Daoy (cell line): ENCODE data around the gene MXRA7. TPM values are rescaled to one million over a fixed set of nuclear protein-coding genes. Genes with fewer than 3 reads are reported as not detected.
"Not testable (repeated sequence)": the region's sequence is repeated elsewhere in the genome, so short reads cannot be mapped to it uniquely, and the experiment has no call there.

Experiments
- DNase-seq: peaks from one replicate; pipeline ENCODE4 v3.0.0-alpha.2; 2015; ENCODE audit warnings: low read depth
- total RNA-seq: library from RNA; depleted of rRNA; stranded (reverse); fragments of >200 nt; shearing (Covaris generic); gene quantifications from 2 replicates; pipeline ENCODE4 v1.2.3, GENCODE V29; 2014; rRNA removed

MXRA7 gene, protein sequence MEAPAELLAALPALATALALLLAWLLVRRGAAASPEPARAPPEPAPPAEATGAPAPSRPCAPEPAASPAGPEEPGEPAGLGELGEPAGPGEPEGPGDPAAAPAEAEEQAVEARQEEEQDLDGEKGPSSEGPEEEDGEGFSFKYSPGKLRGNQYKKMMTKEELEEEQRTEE
- 166 and 171 TPM in 2 replicates for total RNA-seq

DNA sequence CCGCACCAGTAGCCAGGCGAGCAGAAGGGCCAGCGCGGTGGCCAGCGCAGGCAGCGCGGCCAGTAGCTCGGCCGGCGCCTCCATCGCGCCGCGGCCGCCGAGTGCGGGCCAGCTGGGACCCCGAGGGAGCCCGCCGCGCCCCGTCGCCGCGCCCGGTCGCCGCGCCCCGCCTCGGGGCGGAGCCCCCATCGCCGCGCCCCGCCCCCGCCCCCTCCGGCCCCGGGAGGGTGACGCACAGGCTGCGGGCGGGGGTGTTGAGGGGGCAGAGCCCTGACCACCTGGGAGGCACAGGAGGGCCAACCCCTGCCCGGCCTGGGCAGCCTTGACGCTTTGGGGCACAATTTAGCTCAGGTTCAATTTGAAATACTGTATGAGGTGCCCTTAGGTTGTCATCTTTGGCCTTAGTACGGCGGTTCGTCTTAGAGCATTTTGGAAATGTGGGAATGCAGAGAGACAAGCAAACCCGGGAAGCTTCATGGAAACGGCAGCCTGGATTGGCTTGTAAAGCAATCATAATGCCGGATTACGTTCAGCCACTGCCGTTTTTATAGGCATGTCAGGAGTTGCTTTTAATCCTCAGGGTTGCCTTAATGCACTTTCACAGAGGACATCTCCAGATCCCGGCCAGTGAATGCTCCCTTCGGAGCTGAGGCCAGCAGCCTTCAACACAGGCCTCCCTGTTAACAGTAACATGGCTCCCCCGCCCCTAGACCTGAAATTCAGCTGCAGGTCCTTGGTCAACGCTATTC, at the start of gene MXRA7:
Gene MXRA7, minus strand, starts transcription at position 103 of the 749 bp plus-strand sequence. Its CDS starts 19 bp downstream, at position 84.
- DNase-seq, result peak; percentile 90

DNA sequence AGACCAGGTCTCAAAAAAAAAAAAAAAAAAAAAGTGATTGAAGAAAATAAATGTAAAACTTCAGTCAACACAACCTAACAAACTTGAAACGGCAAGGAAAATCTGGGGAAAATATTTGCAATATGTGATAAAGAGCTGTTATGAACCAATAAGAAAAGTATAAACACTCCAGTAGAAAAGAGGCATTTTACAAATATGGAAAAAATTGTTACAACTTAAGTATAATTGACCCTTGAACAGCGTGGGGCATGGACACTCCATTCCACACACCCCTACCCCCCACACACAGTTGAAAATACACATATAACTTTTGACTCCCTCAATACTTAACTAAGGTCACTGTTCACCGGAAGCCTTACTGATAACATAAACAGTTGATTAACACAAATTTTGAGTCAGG, 47.8 kb upstream of the MXRA7 start:
- no peak for DNase-seq

DNA sequence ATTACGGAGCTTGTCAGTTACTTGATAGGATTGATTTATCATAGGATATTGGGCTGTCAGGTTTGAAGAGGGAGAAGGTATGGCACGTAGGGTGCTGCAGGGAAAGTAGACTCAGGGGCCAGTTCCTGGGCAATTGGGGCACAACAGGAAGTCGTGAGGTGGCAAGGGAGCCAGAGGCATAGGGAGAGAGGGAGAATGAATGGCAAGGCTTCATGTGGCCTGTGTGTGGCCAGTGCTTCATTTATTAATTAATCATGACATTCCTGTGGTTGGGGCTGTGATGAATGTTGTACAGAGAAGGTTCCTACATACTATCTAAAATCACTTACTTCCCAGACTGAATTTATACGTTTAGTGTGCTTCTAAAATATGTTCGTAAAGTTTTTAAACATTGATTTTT, 46.5 kb upstream of the MXRA7 start:
- DNase-seq, result no peak

DNA sequence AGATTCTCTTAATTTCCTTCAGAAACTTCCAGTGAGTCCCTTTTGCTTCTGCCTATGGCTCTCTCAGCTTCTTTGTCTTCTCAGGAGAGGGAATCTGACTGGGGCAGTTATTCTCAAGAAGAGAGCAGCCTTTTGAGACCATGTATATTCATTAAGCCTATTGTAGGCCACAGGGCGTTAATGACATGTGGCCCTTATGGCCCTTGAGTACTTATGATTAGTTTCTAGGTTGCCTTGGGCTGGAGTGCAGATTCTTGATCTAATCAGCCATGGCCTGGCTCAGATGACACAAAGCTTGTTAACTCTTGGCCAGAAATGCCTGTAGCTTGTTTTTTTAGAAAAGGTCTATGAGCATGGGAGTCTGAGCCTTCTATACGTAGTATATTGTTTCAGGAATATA, 44.5 kb upstream of the MXRA7 start:
- no peak for DNase-seq

DNA sequence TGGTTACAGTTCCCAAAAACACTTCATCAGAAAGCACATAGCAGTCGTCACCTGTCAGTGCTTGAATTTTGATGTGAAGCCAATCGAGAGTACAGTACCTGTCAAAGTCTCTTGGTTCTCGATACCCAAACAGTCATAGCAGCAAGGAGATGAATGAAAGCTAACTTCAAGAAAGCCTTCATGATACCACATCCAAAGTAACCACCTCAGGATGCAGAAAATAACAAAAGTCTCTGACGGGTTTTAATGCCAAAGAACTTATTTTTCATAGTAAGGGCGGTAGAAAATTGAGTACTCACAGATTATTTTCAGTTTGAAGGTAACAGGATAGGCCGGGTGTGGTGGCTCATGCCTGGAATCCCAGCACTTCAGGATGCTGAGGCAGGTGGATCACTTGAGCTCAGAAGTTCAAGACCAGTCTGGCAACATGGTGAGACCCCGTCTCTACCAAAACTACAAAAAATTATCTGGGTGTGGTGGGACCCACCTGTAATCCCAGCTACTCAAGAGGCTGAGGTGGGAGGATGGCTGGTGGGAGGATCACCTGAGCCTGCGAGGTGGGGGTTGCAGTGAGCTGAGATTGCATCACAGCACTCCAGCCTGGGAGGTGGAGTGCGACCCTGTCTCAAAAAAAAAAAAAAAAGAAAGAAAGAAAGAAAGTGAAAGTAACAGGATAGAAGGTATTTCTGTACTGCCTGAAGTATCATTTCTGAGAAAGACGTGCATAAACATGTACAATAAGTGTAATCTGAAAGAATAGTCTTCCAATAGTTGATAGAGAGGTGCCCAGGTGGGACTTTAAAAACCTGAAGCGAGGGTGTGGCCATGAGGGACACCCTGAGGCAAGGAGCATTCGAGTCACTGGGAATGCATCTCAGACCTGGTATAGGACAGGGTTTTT, 42.5 kb upstream of the MXRA7 start:
- DNase-seq, result no peak

DNA sequence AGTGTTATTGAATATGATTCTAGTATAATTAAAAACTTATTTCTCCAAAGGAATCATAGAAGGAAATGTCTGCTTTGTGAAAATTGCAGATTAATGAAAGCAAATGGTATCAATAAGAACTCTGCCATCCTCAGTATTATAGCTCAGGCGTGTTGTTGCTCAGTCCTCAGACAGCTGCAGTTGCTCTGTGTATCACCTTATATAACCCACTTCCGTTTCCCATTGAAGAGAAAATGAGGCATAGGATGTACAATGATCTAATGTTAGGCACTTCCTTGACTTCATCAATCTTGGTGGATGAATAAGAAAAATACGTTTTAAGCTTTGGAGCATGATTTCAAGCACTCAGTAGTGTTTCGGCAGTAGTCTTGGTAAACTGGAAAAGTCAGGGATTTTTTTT, 41.2 kb upstream of the MXRA7 start:
- DNase-seq, result no peak

DNA sequence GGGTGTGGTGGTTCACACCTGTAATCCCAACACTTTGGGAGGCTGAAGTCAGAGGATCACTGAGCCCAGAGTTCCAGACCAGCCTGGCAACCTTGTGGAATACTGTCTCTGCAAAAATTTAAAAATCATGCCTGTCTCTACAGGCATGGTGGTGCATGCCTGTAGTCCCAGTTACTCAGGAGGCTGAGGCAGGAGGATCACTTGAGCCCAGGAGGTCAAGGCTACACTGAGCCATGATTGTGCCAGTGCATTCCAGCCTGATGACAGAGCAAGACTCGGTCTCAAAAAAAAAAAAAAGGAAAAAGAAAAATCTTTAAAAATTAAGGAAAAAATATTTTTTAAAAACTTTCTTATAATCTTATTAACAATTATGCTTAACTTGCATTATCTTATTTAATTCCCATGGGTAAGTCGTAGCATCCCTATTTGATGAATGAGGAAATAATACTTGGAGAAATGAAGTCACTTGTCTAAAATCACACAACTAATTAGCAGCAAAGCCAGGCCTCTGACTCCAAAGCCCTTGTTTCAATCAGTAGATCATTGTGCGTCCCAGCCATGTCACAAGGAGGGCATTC, 40.7 kb upstream of the MXRA7 start:
- DNase-seq, result no peak

DNA sequence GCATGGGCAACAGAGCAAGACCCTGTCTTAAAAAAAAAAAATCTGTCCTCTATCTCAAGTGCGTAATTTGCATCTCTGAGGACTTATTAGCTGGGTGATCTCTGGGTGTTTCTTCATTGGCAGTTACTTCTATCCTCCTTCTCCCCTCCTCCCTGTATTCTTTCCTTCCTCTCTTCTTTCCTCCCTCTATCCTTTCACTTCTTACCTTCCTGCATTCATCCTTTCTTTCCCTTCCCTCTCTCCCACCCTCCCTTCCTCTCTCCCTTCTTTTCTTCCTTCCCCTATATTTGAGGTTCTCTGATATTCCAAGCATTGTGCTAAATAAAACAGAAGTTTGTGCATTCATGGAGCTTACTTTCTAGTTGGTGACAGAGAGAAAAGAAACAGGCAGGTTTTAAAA, 37.9 kb upstream of the MXRA7 start:
- DNase-seq, result no peak

DNA sequence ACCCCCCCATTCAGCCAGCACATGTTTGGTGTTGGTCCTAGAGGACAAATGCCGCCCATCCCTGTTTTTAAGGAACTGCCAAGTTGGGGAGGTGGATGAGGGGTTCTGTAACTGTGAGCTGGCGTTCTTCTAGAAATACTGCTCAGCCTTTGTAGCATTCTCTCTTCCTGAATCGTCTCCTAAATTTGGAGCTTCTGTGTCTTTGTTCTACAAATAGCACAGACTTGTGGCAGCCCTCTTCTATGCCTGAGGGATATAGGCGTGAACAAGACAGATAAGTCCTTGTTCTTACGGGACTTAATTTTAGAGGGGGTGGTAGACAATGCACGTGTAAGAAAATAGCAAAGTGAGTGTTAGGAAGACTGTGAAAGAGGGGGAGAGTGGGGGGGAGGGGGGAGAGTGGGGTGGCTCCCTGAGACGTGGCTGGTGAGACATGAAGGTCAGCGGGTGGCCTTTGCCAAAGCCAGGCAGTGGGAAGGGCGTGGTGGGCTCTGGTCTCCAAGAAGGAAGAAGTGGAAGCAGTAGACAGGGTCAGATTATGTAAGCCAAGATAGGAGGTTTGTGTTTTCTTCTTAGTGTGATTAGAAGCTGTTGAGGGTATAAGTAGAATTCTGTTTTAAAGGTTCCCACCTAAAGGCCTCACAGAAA, 37.1 kb upstream of the MXRA7 start:
- DNase-seq, result no peak

DNA sequence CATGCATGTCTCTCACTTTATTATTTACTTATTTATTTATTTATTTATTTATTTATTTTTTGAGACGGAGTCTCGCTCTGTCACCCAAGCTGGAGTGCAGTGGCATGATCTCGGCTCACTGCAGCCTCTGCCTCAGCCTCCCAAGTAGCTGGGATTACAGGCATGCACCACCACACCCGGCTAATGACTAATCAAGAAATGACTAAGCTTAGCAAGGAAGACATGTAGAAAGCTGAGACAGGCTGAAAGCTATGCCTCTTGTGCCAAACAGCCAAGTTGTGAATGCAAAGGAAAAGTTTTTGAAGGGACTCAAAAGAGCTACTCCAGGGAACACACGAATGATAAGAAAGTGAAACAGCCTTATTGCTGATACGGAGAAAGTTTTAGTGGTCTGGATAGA, 35.0 kb upstream of the MXRA7 start:
- DNase-seq, result not testable (repeated sequence)

DNA sequence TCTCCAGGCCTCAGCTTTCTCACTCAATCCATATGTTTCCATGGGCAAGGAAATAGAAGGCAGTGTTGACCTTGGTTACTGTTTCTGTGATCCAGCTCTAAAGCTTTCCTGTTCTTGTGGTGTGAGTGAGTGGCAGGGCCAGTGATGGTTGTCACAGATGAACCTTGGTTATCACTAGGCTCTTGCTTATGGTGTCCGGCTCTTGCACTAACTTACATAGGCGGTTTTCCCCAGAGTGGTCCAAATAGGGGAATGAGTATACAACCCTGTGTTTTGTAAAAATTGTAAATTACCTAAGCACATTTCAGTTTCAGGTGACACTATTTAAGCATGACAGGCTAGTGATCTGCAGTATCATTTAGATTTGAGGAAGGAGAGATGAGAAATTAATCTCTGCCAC, 34.0 kb upstream of the MXRA7 start:
- no peak for DNase-seq

DNA sequence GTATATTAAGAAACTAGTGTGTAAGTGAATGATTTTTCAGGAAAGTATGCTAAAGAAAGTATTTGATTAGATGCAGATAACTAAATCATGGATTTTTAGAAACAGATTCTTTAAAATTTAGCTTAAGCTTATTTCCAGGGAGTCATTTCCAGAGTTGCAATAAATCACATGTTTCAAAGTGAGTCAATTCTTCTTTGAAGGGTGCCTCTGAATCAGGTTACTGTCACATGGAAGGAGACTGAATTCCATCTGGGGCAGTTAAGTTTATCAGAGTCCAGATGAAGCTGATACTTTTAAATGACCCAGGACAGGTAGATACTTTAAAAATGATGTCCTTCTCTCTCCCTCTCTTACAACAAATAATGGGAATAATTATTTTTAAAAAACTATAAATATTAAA, 32.2 kb upstream of the MXRA7 start:
- DNase-seq, result no peak

DNA sequence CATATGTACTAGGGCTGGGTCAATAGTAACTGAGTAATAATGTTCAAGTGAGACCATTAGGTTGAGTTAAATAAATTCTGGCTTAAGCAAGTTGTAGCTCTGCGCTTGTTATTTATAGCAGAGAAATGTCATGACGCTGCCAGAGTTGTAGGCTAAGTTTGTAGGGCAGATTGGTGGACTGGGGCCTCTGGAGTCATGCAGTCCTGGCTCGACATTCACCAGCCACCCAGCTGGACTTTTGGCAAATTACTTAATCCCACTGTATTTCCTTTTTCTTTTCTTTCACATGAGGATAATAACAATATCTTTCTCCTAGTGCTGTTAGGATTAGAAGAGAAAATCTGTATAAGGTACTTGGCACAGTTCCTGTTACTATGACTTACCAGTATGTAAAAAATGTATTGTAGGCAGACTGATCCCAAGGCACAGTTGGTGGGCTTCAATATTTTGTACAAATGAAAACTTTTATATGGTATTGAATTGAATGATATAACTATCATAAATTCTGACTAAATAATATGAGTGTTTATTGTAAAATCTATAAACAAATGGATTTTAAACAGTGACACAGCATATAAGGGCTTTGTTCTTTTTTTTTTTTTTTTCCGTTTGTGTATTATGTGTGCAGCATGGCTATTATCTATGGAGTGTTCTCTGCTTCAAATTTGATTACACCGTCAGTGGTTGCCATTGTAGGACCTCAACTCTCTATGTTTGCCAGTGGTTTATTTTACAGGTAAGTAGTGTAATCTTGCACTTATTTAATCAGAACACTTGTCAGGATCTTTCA, 29.8 kb upstream of the MXRA7 start:
- no peak for DNase-seq

DNA sequence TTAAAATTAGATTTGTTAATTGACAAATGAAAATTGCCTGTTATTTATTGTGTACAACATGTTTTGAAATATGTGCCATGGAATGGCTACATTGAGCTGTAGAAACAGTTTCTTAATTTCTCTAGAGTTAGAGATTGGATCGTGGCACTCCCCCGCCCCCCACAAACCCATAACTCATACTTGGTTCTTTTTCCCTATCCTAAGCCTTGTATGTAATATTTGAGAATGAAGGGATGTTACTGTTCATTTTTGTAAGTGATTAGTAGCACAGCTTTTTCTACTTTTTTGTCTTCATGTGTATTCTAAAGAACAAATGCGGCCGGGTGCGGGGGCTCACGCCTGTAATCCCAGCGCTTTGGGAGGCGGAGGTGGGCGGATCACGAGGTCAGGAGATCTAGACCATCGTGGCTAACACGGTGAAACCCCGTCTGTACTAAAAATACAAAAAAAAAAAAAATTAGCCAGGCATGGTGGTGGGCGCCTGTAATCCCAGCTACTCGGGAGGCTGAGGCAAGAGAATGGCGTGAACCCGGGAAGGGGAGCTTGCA, 28.9 kb upstream of the MXRA7 start:
- DNase-seq, result not testable (repeated sequence)

DNA sequence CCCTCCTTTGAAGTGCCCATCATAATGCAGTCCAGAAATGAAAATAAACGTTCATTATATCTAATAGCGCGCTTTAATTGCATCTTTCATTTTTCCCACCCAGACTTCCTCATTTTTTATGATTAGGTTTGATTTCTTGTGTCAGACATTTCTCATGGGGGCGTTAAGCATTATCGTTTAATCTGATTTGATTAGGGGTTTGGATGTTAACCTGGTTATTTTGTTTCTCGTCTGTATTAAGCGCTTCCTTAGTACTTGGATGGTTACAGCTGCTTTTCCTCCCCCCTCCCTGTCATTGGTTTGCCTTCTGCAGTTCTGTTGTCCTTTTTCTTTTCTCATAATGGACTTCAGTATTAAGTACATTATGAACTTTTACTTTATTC, 27.7 kb upstream of the MXRA7 start:
- no peak for DNase-seq

DNA sequence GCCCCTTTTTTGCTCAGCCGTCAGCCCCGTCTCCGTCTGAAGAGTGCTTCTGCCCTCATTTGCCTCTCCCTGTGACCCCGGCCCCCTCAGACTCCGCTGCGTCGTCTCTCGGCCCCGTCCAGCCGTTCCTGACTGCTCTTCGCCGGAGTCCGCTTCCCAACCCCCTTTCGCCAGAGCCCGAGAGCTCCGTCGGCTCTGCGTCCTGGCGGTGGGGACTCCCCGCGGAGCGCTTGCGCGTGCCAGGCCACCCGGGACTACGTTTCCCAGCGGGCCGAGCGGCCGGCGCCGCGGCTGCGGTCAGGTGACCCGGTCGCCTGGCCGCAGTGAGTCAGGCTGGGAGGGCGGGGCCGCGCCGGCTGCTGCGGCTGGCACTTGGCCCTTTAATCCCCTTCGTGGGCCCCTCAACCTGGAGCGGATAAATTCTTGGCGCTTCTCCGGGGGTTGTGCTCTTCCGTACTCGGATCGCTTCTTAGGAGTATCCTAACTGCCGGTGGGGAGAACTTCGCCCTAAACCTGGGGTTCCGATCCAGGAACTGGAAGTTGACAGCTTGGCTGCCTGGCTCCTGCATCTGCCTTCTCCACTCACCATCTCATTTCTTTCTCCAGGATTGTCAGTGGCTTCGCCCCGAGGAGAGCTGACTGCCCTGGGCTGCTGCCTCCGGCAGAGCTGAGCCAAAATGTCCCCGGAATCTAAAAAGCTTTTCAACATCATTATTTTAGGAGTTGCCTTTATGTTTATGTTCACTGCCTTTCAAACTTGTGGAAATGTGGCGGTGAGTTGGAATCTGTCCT, 27.1 kb upstream of the MXRA7 start, which contains the start of gene MFSD11:
Gene MFSD11, plus strand, starts transcription at position 444 of the 792 bp plus-strand sequence. Its CDS starts 234 bp downstream, at position 678.
- DNase-seq, result peak; percentile 98

DNA sequence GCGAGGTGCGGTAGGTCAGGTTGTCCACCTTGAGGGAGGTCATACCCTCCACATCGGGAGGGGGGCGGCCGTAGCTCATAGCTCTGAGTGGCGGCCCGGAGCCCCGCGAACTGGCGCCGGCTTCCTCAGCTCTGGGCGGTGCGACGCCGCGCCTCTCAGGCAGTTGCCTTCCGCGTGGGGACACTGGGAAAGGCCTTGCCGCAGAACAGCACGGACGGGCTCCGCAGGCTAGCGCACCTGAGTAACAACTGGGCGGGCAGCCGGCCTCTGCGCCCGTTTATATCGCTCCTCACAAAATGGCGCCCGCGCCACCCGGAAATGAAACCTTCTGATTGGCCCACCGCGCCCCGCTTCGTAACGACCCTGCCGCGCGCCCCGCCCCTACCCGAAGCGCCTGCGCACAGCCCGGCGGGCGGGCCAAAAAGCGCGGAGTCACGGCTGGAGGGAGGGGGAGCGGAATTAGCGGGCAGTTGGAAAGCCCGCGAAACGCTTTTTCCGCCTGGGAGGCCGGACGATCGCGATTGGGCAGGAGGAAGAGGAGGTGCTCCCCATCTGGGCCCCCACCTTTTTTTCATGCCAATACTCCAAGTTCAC, 26.4 kb upstream of the MXRA7 start, which contains the start of gene SRSF2:
Gene SRSF2, minus strand, starts transcription at position 250 of the 594 bp plus-strand sequence. Its CDS starts 171 bp downstream, at position 79.
- peak; percentile 99 for DNase-seq

DNA sequence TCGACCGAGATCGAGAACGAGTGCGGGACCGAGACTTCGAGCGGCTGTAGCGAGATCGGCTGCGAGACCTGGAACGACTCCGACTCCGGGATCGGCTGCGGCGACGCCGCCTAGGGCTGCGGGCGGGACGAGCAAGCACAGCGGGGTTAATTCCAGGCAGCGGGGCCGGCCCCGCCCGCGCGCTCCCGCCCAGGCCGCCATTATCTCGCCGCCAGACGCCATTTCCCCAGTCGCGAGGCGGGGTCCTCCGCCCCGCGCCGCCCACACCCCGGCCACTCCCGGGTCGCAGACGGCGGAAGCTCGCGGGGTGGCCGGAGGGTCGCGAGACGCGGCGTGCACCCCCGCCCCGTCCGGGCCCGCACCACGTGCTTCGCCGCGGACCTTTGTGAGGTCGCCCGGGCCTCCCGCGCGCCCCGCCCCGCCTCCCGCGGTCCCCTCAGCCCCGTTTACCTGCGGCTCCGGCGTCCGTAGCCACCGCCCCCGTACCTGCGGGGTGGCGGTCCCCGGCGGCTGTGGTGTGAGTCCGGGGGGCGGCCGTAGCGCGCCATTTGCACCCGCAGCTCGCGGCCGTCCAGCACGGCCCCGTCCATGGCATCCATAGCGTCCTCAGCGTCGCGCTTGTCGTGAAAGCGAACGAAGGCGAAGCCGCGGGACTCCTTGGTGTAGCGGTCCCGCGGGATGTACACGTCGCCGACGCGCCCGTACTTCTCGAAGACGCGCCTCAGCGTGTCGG, 25.8 kb upstream of the MXRA7 start:
- DNase-seq, result peak; percentile 60
